HUES48 (cell line): ENCODE data around the gene SMYD4.
A peak's percentile ranks its signal among the peaks of the same experiment; 100 is the strongest.
"Not testable (repeated sequence)": the region's sequence is repeated elsewhere in the genome, so short reads cannot be mapped to it uniquely, and the experiment has no call there.

Experiments
- H3K27ac ChIP-seq: one replicate; pipeline ENCODE4 v1.7.0; 2013; ENCODE audit warnings: low read depth, low read length, inconsistent platforms
- H3K27me3 ChIP-seq: 2 replicates; pipeline ENCODE4 v1.6.1; 2013; ENCODE audit warnings: mild to moderate bottlenecking, low read length; ENCODE audit not compliant: control insufficient read depth, insufficient read depth
- H3K36me3 ChIP-seq: 2 replicates; pipeline ENCODE4 v1.6.1; 2013; ENCODE audit warnings: low read length; ENCODE audit not compliant: control insufficient read depth, insufficient read depth
- H3K4me1 ChIP-seq: 2 replicates; pipeline ENCODE4 v1.6.1; 2013; ENCODE audit warnings: mild to moderate bottlenecking, low read length; ENCODE audit not compliant: control insufficient read depth, insufficient read depth
- H3K4me3 ChIP-seq: 2 replicates; pipeline ENCODE4 v1.5.1; 2013; ENCODE audit warnings: mild to moderate bottlenecking, low read depth, low read length
- H3K9ac ChIP-seq: 2 replicates; pipeline ENCODE4 v1.6.1; 2013; ENCODE audit warnings: mild to moderate bottlenecking, low read depth, low read length, moderate library complexity
- H3K9me3 ChIP-seq: 2 replicates; pipeline ENCODE4 v1.6.1; 2013; ENCODE audit warnings: low read length; ENCODE audit not compliant: control insufficient read depth, insufficient read depth

The SMYD4 gene

DNA sequence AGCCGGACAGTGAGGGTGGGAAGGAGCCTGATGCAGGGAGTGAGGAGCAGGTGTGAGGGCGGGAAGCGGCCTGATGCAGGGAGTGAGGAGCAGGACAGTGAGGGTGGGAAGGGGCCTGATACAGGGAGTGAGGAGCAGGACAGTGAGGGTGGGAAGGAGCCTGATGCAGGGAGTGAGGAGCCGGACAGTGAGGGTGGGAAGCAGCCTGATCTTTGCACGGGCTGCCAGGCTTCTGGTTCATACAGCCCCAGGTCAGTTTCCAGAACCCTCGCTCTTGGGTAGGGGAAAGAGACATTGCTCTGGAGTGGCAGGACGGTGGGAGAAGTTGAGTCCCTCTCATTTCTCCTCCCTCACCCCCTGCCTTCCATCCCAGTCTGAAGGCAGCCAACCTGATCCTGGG, 87.8 kb downstream of the SMYD4 start:
- H3K27ac ChIP-seq, H3K4me1 ChIP-seq: not testable (repeated sequence)

DNA sequence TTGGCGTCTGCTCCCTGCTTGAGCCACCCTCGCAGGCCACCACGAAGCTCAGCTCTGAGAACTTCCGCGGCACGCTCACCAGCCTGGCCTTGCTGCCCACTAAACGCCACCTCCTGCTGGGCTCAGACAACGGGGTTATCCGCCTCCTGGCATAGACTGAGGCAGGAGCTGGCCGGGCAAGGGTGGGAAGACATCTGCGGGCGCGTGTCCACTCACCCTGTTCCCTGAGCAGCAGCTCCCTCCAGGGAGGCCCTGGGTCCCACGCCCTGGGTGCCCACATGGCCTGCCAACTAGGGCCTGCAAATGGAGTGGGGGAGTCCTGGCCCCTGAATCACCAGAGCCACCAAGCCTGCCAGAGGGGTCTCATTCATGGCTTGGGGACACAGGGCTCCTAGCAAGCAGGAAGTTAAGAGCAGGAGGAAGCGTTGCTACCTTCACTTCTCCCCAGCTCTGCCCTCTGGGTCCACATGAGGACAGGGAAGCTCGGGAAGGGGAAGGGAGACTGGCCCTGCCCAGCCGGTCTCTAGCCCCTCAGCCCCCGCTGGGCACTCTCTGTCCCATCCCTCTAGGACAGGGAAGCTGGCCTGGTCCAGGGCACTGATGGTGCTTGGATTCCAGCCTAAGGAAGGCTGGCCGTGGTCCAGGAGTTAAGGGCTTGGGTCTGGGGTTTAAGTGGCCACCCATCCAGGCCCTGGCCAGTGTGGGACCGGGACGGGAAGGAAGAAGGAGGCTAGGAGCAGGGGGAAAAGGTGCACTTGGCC, 92.0 kb downstream of the SMYD4 start:
- Histone ChIP-seq H3K4me1 (no peaks in the 10 kb centered on the region), H3K27ac (no peak overlapping the region)

More for the DNA sequence above, 87.8 kb downstream of the SMYD4 start:
- not testable (repeated sequence) for H3K27me3 ChIP-seq, H3K4me3 ChIP-seq, H3K36me3 ChIP-seq, H3K9me3 ChIP-seq, H3K9ac ChIP-seq

DNA sequence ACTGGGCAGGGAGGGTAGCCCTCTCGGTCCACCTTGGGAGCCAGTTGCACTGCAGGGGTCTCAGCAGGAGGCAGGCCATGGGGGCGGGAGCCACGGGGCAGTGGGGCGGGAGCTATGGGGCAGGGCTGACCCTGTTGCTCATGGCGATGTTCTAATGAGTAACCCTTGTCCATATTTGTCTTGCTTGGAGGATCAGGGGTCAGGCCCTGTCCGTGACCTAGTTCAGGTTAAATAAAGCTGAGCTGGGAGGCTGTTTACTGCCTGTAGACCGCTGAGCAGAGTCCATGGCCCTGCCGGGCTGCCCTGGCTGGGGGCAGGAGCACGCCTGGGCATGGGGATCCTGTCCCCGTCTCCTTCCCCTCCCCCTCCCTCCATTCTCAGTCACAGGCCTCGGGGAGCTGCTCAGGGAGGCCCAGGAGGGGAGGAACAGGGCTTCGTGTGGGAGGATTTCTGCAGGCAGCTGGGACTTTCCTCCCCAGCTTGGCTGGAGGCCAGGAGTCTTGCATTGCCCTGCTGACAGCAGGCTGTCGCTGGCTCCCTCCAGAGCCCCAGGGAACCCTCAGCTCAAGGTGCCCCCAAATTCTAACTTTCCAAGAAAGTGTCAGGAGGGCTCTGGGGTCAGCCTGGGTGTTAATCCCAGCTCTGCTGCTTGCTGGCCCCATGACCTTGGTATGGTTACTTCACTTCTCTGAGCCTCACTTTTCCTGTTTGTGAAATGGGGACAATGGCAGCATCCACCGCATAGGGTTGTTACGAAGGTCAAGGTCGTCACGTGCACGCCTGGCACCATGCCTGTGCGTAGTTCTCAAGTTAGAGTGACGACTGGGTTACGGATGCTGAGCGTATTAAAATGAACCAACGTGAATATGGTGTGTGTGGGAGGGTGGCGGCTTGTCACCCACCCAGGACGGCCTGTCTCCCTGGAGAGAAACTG, 93.1 kb downstream of the SMYD4 start:
- Histone ChIP-seq H3K9ac (no peak overlapping the region), H3K27ac (peak overlapping the region; percentile 42), H3K27me3 (no peaks in the 10 kb centered on the region), H3K36me3 (0 out of 2 replicates have a peak, but pooled peaks cover 2% of the 10 kb centered on the region), H3K4me3 (no peak overlapping the region), H3K9me3 (no peaks in the 10 kb centered on the region), H3K4me1 (no peaks in the 10 kb centered on the region)

More for the DNA sequence above, 92.0 kb downstream of the SMYD4 start:
- Histone ChIP-seq H3K27me3 (no peaks in the 10 kb centered on the region), H3K9me3 (no peaks in the 10 kb centered on the region), H3K36me3 (0 out of 2 replicates have a peak, but pooled peaks cover 2% of the 10 kb centered on the region), H3K4me3 (no peak overlapping the region), H3K9ac (no peak overlapping the region)

GRCh38 chr17:1735834-1736347, 93.8 kb downstream of the SMYD4 start:
- Histone ChIP-seq H3K27me3 (no peaks in the 10 kb centered on the region), H3K4me3 (no peak overlapping the region), H3K9me3 (no peaks in the 10 kb centered on the region), H3K9ac (no peak overlapping the region), H3K4me1 (no peaks in the 10 kb centered on the region), H3K27ac (no peak overlapping the region), H3K36me3 (0 out of 2 replicates have a peak, but pooled peaks cover 2% of the 10 kb centered on the region)

- H3K36me3 ChIP-seq = 0 out of 2 replicates have a peak, but pooled peaks cover 2% of the 10 kb centered on the region
- H3K27me3 ChIP-seq = no peaks in the 10 kb centered on the region
- no peaks in the 10 kb centered on the region for H3K9me3 ChIP-seq
- H3K4me3 ChIP-seq = no peak overlapping the region
- H3K9ac ChIP-seq = no peak overlapping the region
- H3K27ac ChIP-seq = no peak overlapping the region
- no peaks in the 10 kb centered on the region for H3K4me1 ChIP-seq
Observed at GRCh38 chr17:1735418-1735817, 94.3 kb downstream of the SMYD4 start.

GRCh38 chr17:1733759-1734158, 95.9 kb downstream of the SMYD4 start:
- H3K36me3 ChIP-seq = 0 out of 2 replicates have a peak, but pooled peaks cover 2% of the 10 kb centered on the region
- H3K9ac ChIP-seq = no peak overlapping the region
- H3K4me1 ChIP-seq = no peaks in the 10 kb centered on the region
- H3K27me3 ChIP-seq = no peaks in the 10 kb centered on the region
- H3K9me3 ChIP-seq = no peaks in the 10 kb centered on the region
- H3K27ac ChIP-seq = no peak overlapping the region
- no peak overlapping the region for H3K4me3 ChIP-seq

GRCh38 chr17:1732833-1733321, 96.8 kb downstream of the SMYD4 start:
- Histone ChIP-seq H3K27ac (no peak overlapping the region), H3K4me3 (no peak overlapping the region), H3K27me3 (no peaks in the 10 kb centered on the region), H3K9me3 (no peaks in the 10 kb centered on the region), H3K4me1 (no peaks in the 10 kb centered on the region), H3K36me3 (0 out of 2 replicates have a peak, but pooled peaks cover 2% of the 10 kb centered on the region), H3K9ac (no peak overlapping the region)

GRCh38 chr17:1732241-1732832, 97.4 kb downstream of the SMYD4 start:
- H3K9ac ChIP-seq = no peak overlapping the region
- no peaks in the 10 kb centered on the region for H3K9me3 ChIP-seq
- H3K4me1 ChIP-seq = no peaks in the 10 kb centered on the region
- H3K27ac ChIP-seq = no peak overlapping the region
- no peaks in the 10 kb centered on the region for H3K27me3 ChIP-seq
- H3K36me3 ChIP-seq = 0 out of 2 replicates have a peak, but pooled peaks cover 2% of the 10 kb centered on the region
- H3K4me3 ChIP-seq = no peak overlapping the region

GRCh38 chr17:1731194-1731506, 98.6 kb downstream of the SMYD4 start:
- Histone ChIP-seq H3K36me3 (no peaks in the 10 kb centered on the region), H3K9ac (no peak overlapping the region), H3K9me3 (no peaks in the 10 kb centered on the region), H3K4me1 (no peaks in the 10 kb centered on the region), H3K27me3 (no peaks in the 10 kb centered on the region), H3K4me3 (no peak overlapping the region), H3K27ac (no peak overlapping the region)

GRCh38 chr17:1730326-1731193, 99.1 kb downstream of the SMYD4 start:
- Histone ChIP-seq H3K4me1 (no peaks in the 10 kb centered on the region), H3K27ac (no peak overlapping the region)

More at GRCh38 chr17:1730326-1731193, 99.1 kb downstream of the SMYD4 start:
- Histone ChIP-seq H3K9me3 (no peaks in the 10 kb centered on the region), H3K9ac (no peak overlapping the region), H3K4me3 (no peak overlapping the region), H3K27me3 (no peaks in the 10 kb centered on the region), H3K36me3 (no peaks in the 10 kb centered on the region)
